Smooth muscle cell (in vitro differentiated cells): ENCODE results near the gene DDR1. TPM values are rescaled to one million over a fixed set of nuclear protein-coding genes. Genes with fewer than 3 reads are reported as not detected.
A peak's percentile ranks its signal among the peaks of the same experiment; 100 is the strongest.

ENCODE experiments used
- DNase-seq: peaks from one replicate; lab custom pipeline; 2025; ENCODE audit not compliant: unreplicated experiment; lab: John Stamatoyannopoulos, UW
- H2AFZ ChIP-seq: fragments of 200-600 bp; sonication (generic); 2 replicates; pipeline ENCODE4 v1.6.0; 2016; ENCODE audit warnings: antibody characterized with exemption, low read depth, mild to moderate bottlenecking
- H3F3A ChIP-seq: fragments of 200-600 bp; sonication (generic); 2 replicates; pipeline ENCODE4 v1.6.0; 2017; ENCODE audit warnings: antibody characterized with exemption, low read depth
- H3K27ac ChIP-seq: fragments of 200-600 bp; sonication (generic); 2 replicates; pipeline ENCODE4 v1.5.1; 2016; ENCODE audit warnings: low read depth, mild to moderate bottlenecking
- H3K27me3 ChIP-seq: fragments of 200-600 bp; sonication (generic); 2 replicates; pipeline ENCODE4 v1.6.1; 2016; ENCODE audit warnings: low read depth, mild to moderate bottlenecking
- H3K36me3 ChIP-seq: fragments of 200-600 bp; sonication (generic); 2 replicates; pipeline ENCODE4 v1.5.1; 2016; ENCODE audit warnings: low read depth
- H3K4me1 ChIP-seq: fragments of 200-600 bp; sonication (generic); 2 replicates; pipeline ENCODE4 v1.5.1; 2016; ENCODE audit warnings: low read depth
- H3K4me2 ChIP-seq: fragments of 200-600 bp; sonication (generic); 2 replicates; pipeline ENCODE4 v1.6.0; 2016; ENCODE audit warnings: mild to moderate bottlenecking
- H3K4me3 ChIP-seq: fragments of 200-600 bp; sonication (generic); 2 replicates; pipeline ENCODE4 v1.5.1; 2016; ENCODE audit warnings: mild to moderate bottlenecking
- H3K79me2 ChIP-seq: fragments of 200-600 bp; sonication (generic); 2 replicates; pipeline ENCODE4 v1.6.0; 2016; ENCODE audit warnings: low read depth, mild to moderate bottlenecking
- H3K9ac ChIP-seq: fragments of 200-600 bp; sonication (generic); 2 replicates; pipeline ENCODE4 v1.6.0; 2016; ENCODE audit warnings: low read depth
- H3K9me3 ChIP-seq: fragments of 200-600 bp; sonication (generic); replicated peaks from 2 replicates; pipeline ENCODE4 v1.5.1; 2016; ENCODE audit warnings: low read depth
- H4K20me1 ChIP-seq: fragments of 200-600 bp; sonication (generic); 2 replicates; pipeline ENCODE4 v1.6.0; 2016; ENCODE audit warnings: low read depth
- CTCF ChIP-seq: fragments of 200-600 bp; sonication (generic); IDR thresholded peaks from 2 replicates; pipeline ENCODE4 v1.5.1; 2017; ENCODE audit warnings: borderline replicate concordance, mild to moderate bottlenecking, antibody characterized with exemption; ENCODE audit not compliant: insufficient read depth, poor library complexity, severe bottlenecking
- WGBS: methylation state at CpG from one replicate; pipeline ENCODE4 v1.1.7; 2016; ENCODE audit warnings: low lambda C conversion rate; 5-methylcytosine and 5-hydroxymethylcytosine counted together
- polyA plus RNA-seq: library from polyadenylated mRNA; unstranded; fragments of >200 nt; fragmentation: Nextera tagmentation; extraction: Ambion mirVana; gene quantifications from 2 replicates; pipeline ENCODE4 v1.2.1, GENCODE V29; 2016
- total RNA-seq: library from RNA; depleted of rRNA; stranded (reverse); fragments of >200 nt; gene quantifications from 2 replicates; pipeline ENCODE4 v1.2.3, GENCODE V29; 2014

DDR1 gene
- total and polyA plus RNA-seq, 2 experiments from 2014 or later = 23.8 to 82.6 TPM

DNA sequence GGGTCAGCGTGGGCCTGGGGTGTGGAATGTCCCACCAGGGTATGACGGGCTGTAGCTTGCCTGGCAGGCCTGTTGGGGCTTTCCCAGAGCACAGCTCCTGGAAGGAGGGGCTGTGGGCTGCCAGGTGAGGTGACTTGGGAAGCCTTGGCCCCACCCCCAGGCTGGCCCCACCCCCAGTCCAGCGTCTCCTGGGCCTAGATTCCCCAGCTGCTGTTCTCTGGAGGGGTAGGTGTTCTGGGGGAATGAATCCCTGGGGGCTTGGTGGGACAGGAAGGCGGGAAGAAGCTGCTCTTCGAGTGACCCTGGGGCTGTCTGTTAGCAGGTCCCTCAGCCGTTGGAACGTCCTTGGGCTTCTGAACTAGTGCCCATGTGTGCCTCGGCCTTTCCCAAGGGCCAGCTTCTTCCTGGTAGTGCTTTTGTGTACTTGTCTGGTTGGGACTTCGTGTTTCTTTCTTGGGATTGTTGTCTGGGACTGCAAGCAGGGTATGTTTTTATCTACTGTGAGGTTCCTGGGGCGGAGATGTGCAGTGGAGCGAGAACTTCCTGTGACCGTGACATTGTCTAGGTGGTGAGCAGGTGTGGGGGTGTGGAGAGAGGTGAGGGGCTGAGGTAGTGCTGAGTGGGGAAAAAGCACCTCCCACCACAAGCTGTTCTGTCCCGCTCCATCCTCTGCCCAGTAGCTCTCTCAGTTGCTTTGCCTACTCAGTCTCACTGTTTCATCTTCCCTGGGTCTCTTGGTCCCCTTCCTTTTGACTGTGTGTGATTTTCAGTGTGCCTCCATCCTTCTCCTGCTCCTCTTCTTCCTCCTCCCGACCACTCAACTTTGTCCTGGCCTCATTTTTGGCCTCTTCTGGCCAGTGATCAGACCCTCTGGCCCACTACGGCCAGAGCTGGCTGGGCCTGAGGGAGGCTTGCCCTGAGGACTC, 1.3 kb upstream of the DDR1 start:
- no peaks in the 10 kb centered on the region for H3K9me3 ChIP-seq
- peak overlapping the region; percentile 41 for H2AFZ ChIP-seq
- peaks cover 17% of the 10 kb centered on the region for H3F3A ChIP-seq
- H3K9ac ChIP-seq = peak overlapping the region; percentile 36
- H3K4me1 ChIP-seq = peaks cover 59% of the 10 kb centered on the region
- peak overlapping the region; percentile 79 for H3K27ac ChIP-seq
- no peak for DNase-seq
- WGBS = 44% methylated on average over 14 of the region's 15 CpGs
- peak overlapping the region; percentile 86 for H3K4me3 ChIP-seq
- no peaks in the 10 kb centered on the region for H3K36me3 ChIP-seq
- peak overlapping the region; percentile 96 for H3K4me2 ChIP-seq
- no peaks in the 10 kb centered on the region for H3K27me3 ChIP-seq
- TF ChIP-seq CTCF = no peak
- H4K20me1 ChIP-seq = peaks cover 26% of the 10 kb centered on the region
- H3K79me2 ChIP-seq = peaks cover 33% of the 10 kb centered on the region

DNA sequence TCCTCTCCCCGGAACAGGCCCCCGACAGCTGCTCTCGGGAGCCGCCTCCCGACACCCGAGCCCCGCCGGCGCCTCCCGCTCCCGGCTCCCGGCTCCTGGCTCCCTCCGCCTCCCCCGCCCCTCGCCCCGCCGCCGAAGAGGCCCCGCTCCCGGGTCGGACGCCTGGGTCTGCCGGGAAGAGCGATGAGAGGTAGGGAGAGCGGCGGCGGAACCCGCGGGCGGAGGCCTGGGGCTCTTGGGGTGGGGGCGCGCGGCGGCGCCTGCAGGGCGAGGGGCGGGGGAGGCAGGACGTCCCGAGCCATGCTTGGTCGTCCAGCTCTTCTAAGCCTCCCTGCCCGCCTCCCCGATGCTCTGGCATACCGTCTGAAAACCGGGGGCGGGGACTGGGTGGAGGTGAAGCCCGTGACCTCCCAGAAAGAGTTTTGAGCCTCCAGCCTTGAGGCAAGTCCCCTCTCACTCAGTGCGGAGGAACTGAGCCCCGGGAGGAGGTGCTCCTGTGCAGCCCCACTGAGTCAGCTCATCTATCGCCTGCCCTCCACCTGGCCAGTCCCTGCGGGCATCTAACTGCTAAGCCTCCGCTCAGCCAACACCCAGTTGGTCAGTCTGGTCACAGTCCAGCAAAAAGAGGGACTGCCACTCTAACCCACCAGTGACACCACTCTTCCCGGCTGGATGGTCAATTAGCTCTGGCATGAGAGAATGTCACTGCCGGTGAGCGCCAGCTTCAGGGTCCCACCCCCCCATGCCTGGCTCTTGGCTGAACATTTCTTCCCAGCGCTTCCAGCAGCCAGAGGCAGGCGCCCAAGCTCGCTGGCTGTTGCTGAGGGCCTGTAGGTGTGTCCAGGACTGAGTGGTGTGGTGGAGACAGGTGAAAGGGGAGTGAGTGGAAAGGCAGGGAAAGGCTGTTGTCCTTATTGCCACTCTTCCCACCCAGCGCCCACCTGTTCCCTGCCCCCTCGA, 482 bp downstream of the DDR1 start:
- Histone ChIP-seq H3K9me3 (no peaks in the 10 kb centered on the region), H3K4me2 (peak overlapping the region; percentile 96), H3K27me3 (no peaks in the 10 kb centered on the region), H4K20me1 (peaks cover 42% of the 10 kb centered on the region), H3K79me2 (peaks cover 45% of the 10 kb centered on the region), H3K27ac (peak overlapping the region; percentile 80), H2AFZ (peak overlapping the region; percentile 18), H3K36me3 (no peaks in the 10 kb centered on the region), H3F3A (peaks cover 17% of the 10 kb centered on the region), H3K4me3 (peak overlapping the region; percentile 86), H3K4me1 (peaks cover 58% of the 10 kb centered on the region), H3K9ac (peak overlapping the region; percentile 65)
- TF ChIP-seq CTCF = no peak
- 8% methylated on average over 18 of the region's 59 CpGs for WGBS
- no peak for DNase-seq

GRCh38 chr6:30885481-30885998, 1.2 kb downstream of the DDR1 start:
- Histone ChIP-seq H3K36me3 (no peaks in the 10 kb centered on the region), H4K20me1 (peaks cover 49% of the 10 kb centered on the region), H3K27ac (peak overlapping the region; percentile 80), H3K9ac (peak overlapping the region; percentile 65), H3K79me2 (peaks cover 45% of the 10 kb centered on the region), H3K27me3 (no peaks in the 10 kb centered on the region), H3K4me1 (peaks cover 52% of the 10 kb centered on the region), H3F3A (peaks cover 17% of the 10 kb centered on the region), H3K4me3 (peak overlapping the region; percentile 86), H2AFZ (peak overlapping the region; percentile 3), H3K4me2 (peak overlapping the region; percentile 96), H3K9me3 (no peaks in the 10 kb centered on the region)
- WGBS = 14% methylated on average over 7 of the region's 7 CpGs
- DNase-seq = no peak
- no peak for TF ChIP-seq CTCF
